ENCODE data around the gene ATP9A.
"Not testable (repeated sequence)": the region's sequence is repeated elsewhere in the genome, so short reads cannot be mapped to it uniquely, and the experiment has no call there.

The ATP9A gene

DNA sequence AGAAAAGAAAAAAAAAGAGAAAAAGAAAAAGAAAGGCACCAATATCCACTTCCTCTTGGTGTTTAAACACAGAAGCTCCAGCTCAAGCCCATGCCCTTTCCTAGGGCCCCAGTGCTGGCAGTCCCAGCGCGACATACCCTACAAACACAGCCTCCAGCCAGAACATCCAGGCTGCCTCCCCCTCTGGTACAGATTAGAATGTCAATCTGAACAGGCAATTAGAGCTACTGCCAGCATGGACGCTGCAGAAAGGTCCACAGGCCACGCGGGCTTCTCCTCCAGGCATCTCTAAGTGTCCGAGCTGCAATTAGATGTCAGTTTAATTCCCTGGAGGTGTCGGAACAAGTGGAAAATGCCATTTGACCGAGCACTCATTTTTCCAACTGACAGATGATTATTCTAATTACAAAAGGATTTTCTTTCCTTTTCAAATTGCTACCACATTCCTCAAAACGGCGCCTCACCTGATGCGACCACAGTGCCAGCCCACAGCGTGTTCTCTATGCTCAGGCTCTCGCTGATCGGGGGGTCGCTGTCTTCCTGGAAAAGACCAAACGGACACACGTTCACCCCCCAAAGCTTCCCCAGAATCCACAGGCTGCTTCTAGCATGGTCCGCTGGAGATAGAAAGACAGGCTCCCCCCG lies 79.5 kb downstream of the ATP9A start:
- DNase-seq (ENCODE audit: low read depth): no peak

DNA sequence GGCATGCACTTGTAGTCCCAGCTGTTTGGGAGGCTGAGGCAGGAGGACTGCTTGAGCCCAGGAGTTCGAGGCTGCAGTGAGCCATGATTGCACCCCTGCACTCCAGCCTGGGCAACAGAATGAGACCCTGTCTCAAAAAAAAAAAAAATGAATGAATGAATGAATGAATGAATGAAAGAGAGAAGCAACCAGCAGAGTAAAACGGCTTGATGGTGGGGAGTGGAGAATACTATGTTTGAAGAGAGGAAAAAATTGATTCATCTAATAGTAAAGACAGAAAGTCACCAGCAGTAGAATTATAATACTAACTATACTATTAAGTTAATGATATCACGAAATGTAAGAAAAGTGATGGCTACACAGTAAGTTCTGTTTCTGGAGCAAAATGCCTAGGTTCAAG lies 80.6 kb downstream of the ATP9A start:
- no peak for DNase-seq (ENCODE audit: low read depth)

GRCh38 chr20:51687108-51687507 lies 81.1 kb downstream of the ATP9A start:
- DNase-seq (ENCODE audit: low read depth): peak; percentile 79

DNA sequence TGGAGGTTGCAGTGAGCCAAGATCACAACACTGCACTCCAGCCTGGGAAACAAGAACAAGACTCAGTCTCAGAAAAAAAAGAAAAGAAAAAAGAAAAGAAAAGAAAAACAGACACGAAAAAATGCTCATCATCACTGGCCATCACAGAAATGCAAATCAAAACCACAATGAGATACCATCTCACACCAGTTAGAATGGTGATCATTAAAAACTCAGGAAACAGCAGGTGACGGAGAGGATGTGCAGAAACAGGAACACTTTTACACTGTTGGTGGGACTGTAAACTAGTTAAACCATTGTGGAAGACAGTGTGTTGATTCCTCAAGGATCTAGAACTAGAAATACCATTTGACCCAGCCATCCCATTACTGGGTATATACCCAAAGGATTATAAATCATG lies 82.7 kb downstream of the ATP9A start:
- not testable (repeated sequence) for DNase-seq (ENCODE audit: low read depth)

- no peak for DNase-seq (ENCODE audit: low read depth)
Measured at GRCh38 chr20:51680067-51680749, 88.0 kb downstream of the ATP9A start.

GRCh38 chr20:51679254-51679921 lies 88.8 kb downstream of the ATP9A start:
- DNase-seq (ENCODE audit: low read depth): no peak

GRCh38 chr20:51678026-51678697 lies 90.0 kb downstream of the ATP9A start:
- peak; percentile 32 for DNase-seq (ENCODE audit: low read depth)

- no peak for DNase-seq (ENCODE audit: low read depth)
Measured at GRCh38 chr20:51668947-51669346, 99.2 kb downstream of the ATP9A start.

GRCh38 chr20:51668515-51668914 lies 99.7 kb downstream of the ATP9A start:
- no peak for DNase-seq (ENCODE audit: low read depth)

DNA sequence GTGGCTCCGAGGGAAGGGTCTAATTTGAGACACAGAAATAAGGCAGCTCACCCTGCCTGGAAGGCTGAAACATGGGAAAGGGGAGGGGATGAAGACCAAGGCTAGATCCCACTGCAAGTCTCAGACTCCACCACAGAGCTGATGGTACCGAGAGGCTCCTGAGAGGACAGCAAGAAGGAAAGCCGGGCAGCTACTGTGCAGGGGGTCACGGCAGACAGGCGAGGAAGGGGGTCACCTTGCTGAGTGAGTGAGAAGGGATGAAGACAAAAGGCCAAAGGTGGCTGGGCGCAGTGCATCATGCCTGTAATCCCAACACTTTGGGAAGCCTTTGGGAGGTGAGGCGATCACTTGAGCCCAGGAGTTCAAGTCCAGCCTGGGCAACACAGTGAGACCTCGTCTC lies 100.7 kb downstream of the ATP9A start:
- DNase-seq (ENCODE audit: low read depth): no peak

GRCh38 chr20:51667002-51667408 lies 101.2 kb downstream of the ATP9A start:
- no peak for DNase-seq (ENCODE audit: low read depth)

DNA sequence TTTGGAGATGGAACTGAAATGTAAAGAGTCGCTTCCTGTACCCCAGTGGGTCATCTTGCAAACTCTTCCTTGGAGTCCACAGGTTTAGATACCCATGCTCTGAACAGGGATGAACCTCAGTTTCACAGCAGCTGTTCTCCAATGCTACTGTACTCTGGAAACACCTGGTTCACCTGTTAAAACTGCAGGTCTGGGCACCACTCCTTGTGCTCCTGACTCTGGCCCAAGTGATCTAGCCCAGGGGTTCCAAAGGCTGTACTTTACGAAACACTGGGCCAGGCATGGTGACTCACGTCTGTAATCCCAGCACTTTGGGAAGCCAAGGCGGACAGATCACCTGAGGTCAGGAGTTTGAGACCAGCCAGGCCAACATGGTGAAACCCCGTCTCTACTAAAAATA lies 102.1 kb downstream of the ATP9A start:
- no peak for DNase-seq (ENCODE audit: low read depth)

DNA sequence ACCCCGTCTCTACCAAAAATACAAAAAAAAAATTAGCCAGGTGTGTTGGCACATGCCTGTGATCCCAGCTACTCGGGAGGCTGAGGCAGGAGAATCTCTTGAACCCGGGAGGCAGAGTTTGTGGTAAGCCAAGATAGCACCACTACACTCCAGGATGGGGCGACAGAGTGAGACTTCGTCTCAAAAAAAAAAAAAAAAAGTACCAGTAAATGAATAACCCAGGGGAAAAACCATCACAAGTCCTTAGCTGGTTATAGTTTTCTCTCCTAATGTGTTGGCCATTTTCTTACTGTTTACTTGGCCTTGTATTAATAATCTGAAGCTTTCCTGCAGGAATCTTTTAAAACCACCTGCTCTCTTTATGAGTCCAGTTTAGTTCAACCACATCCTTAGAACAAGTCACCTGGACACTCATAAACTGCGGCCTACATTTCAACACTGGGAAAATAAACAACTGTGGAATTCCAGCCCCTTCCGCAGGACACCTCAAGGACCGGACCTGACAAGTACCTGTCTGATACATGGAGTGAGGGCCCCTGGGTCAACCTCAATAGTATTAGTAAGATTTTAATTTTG lies 102.6 kb downstream of the ATP9A start:
- no peak for DNase-seq (ENCODE audit: low read depth)

DNA sequence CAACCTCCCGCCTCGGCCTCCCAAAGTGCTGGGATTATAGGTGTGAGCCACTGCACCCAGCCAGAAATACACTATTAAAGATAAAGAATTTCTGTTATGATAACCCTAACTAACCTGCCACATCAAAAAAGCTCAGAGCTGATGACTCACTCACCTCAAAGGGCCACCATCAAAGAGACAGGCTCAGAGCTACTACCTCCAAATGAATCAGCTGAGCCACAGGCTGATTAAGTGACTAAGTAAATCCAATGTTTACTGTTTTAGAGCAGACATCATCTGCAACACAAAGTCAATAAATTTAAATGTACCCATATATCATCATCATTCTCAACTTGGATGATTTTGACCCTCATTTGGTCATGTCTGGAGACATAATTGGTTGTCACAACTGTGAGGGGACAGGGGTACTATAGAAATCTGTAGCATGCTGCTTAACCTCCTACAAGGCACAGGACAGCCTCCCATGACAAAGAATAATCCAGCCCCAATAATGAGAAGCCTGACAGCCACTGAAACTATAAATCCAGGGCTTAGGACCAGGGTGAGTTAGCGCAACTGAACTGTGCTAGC lies 106.5 kb downstream of the ATP9A start:
- DNase-seq (ENCODE audit: low read depth): peak; percentile 51

- peak; percentile 96 for DNase-seq (ENCODE audit: low read depth)
Measured at GRCh38 chr20:51660672-51661608, 107.2 kb downstream of the ATP9A start.

DNA sequence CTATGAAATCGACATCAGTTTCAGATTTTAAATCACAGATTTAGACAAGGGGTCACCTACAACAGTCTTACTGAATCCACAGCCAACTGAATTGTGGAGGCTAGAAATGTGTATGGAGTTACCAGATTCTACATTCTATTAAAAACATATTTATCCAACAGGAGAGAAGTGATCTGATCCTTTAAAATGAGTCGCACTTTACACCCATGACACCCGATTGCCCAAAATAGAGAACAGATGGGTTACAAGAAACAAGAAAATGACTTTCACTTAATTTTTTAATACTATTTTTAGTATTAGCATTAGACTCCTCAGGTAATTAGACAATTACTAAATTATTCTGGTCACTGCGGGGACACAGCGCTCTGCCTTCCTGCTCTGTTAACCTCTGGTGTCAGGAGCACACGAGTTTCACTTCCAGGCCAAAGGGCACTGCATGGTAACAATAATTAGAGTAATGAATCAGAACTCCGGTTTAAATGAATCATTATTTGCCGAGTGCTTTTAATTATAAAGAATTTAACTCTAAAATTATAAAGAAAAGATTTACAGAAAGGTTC lies 108.6 kb downstream of the ATP9A start:
- DNase-seq (ENCODE audit: low read depth): peak; percentile 32

DNA sequence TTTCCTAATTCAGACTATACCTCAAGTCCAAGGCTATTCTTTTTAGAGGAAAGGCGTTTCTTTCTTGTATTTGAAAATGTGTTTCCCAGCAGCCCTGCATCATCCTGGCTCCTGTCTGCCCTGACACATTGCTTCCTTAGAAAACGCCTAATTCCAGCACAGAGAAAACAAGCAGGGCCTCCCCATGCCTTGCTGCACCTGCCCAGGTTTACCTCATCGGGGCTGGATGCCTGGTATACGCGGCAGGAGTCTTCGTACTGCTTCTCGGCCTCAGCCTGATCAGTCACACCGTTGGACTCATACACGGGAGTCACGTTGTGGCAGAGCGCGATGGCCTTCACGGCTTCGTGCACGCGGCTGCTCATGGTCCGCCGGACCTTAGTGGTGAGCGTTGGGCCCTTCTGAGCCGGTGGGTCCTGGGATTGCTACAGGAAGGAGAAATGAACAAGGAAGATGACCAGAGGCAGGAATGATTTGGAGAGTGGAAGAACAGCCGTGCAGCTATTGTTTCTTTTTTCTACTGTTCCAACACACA lies 111.4 kb downstream of the ATP9A start:
- DNase-seq (ENCODE audit: low read depth): no peak

DNA sequence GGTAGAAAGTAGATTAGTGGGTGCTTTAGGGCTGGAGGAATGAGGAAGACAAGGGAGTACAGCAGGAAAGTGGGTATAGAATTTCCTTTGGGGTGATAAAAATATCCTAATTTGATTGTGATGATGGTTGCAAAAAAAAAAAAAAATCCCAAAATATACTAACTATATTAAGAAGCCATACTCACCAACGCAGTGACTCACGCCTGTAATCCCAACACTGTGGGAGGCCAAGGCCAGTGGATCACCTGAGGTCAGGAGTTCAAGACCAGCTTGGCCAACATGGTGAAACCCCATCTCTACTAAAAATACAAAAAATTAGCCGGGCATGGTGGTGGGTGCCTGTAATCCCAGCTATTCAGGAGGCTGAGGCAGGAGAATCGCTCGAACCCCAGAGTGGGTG lies 112.1 kb downstream of the ATP9A start:
- DNase-seq (ENCODE audit: low read depth): not testable (repeated sequence)

DNA sequence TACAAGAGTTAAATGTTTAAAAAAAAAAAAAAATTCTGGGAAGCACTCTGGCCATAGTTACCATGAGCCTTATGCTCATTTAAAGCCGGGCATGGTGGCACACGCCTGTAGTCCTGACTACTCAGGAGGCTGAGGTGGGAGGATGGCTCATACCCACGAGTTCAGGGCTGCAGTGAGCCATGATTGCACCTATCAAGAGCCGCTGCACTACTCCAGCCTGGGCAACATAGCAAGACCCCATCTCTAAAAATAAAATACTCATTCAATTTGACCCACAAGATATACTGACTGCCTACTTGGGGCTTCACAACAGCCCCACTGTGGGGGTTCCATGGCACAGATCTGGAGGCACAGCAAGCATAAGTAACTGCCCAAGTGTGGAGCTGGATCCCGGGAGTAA lies 113.7 kb downstream of the ATP9A start:
- no peak for DNase-seq (ENCODE audit: low read depth)

DNA sequence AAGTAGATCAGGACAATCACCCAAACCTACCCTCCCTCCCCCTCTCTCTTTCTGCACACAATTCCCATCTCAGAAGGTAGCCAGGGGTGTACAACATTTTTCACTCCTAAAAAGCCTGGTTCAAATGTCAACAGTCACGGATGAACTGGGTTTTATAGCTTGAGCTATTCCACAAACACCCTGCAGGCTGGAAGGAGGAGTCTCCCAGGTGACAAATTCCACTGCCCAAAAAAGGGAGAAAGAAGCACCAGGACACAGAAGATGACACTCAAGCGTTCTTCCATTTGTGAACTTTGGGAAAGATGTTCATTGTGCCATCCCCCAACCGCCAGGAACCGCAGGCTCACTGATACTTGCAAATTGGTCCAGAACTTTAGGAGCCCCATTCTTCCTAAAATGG lies 114.1 kb downstream of the ATP9A start:
- no peak for DNase-seq (ENCODE audit: low read depth)

Data from EH (cell line).